Large intestine (tissue), 3 donors: ENCODE measurements around the gene SMIM12. TPM values are rescaled to one million over a fixed set of nuclear protein-coding genes. Genes with fewer than 3 reads are reported as not detected.

Source experiments
- DNase-seq, 2 donors: peaks; one replicate each; pipeline versions ENCODE4 v3.0.0 to v3.0.0-alpha.2; 2013
- H3K27ac ChIP-seq: one replicate; pipeline ENCODE4 v1.5.1; 2013; ENCODE audit warnings: low read length
- H3K27me3 ChIP-seq: 2 replicates; pipeline ENCODE4 v1.6.1; 2013; ENCODE audit warnings: low read length; ENCODE audit not compliant: control insufficient read depth, insufficient read depth
- H3K36me3 ChIP-seq: 2 replicates; pipeline ENCODE4 v1.6.1; 2013; ENCODE audit warnings: low read length; ENCODE audit not compliant: control insufficient read depth, insufficient read depth
- H3K4me1 ChIP-seq: one replicate; pipeline ENCODE4 v1.6.1; 2013; ENCODE audit warnings: low read length; ENCODE audit not compliant: control insufficient read depth, insufficient read depth
- H3K4me3 ChIP-seq: one replicate; pipeline ENCODE4 v1.5.1; 2013; ENCODE audit warnings: low read length
- H3K9me3 ChIP-seq: one replicate; pipeline ENCODE4 v1.6.1; 2013; ENCODE audit warnings: mild to moderate bottlenecking, low read depth, low read length, moderate library complexity; ENCODE audit not compliant: control insufficient read depth
- WGBS: methylation state at CpG from one replicate; pipeline ENCODE4 v1.1.5; 2013; ENCODE audit warnings: low lambda C conversion rate; ENCODE audit not compliant: insufficient coverage; 5-methylcytosine and 5-hydroxymethylcytosine counted together
- polyA plus RNA-seq: library from polyadenylated mRNA; unstranded; fragments of 120-200 nt; gene quantifications from one replicate; pipeline ENCODE4 v1.2.1, GENCODE V29; 2013

SMIM12 gene
- polyA plus RNA-seq, 1 donor, result 31.3 TPM

DNA sequence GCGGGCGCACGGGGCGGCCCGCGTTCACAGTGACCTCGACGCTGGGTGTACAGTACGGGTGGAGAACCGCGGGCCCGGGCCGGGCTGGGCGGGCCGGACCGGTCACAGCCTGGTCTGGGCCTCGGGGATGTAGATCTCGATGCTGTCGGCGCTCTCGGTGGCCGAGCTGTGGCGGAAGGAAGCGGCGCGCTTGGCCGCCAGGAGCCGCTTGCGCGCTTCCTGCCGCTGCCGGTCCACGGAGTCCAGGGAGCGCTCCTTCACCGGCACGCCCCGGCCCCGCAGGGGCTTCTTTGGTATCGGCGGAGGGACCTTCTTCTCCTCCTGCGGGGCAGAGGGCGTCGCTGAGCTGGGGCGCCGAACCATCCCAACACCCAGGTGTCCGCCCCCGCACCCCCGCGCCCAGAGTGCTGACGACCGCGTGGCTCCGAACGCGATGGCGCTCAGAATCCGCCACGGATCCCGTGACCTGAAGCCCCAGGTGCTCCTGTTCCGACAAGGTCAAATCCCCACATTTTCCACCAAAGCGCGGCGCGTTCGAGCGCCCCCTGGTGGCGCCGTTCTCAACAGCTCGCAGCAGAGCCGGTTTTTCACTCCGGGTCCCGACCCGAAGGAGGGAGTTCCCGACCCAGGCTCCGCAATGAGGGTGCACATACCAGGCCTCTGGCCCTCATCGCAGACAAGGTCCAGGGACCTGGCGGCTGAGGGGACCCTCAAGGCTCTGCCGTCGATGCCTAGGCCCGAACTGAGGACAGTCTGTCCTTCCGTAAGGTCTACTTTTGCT is 6.6 kb upstream of the SMIM12 start:
- no CpG with 5 or more reads among the region's 81 CpGs for WGBS
- Histone ChIP-seq H3K36me3 (no peaks in the 10 kb centered on the region), H3K4me3 (peak overlapping the region; percentile 86), H3K27me3 (peaks cover 8% of the 10 kb centered on the region), H3K9me3 (no peaks in the 10 kb centered on the region), H3K27ac (peak overlapping the region; percentile 46), H3K4me1 (peaks cover 8% of the 10 kb centered on the region)
- peak; percentile 81 to 87 for DNase-seq

DNA sequence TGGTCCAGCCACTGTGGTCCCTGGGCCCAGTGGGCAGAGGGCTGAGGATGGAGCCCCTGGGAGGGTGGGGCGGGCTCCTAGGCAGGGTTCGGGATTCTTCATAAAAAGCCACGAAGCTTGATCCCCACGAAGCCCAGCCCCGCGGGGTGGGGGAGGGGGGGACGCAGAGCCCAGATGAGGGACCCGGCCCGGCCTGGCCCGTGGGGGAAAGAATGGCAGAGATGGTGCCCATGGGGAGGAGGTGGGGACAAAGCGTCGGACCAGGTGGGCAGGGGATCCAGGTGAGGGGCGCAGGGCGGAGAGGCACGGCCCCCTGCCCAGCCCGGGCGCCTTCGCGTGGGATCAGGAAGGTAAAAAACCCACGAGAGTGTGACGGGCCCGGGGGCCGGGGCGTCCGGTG is 6.0 kb upstream of the SMIM12 start:
- Histone ChIP-seq H3K27me3 (peaks cover 5% of the 10 kb centered on the region), H3K36me3 (no peaks in the 10 kb centered on the region), H3K4me3 (peak overlapping the region; percentile 86), H3K27ac (no peak overlapping the region), H3K9me3 (no peaks in the 10 kb centered on the region), H3K4me1 (peaks cover 8% of the 10 kb centered on the region)
- DNase-seq, result no peak
- WGBS, result no CpG with 5 or more reads among the region's 25 CpGs

DNA sequence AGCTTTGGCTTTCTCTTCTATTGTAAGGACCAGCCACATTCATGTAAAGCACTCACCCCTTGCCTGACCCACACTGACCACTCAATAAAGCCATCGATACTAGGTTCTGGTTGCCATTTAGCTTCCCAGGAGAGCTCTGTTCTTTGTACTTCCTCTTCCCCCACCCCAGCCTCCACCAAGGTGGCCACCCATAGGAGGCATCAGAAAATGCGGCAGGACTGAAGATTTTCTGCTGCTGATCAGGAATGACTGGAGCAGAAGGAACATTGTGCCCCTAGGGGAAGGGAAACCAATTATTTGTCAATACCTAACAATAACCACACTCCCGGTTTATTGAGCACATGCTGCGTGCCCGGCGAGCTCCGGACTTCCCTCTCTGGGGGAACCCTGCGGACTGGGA is 5.2 kb upstream of the SMIM12 start:
- WGBS, result no CpG with 5 or more reads among the region's 8 CpGs

DNA sequence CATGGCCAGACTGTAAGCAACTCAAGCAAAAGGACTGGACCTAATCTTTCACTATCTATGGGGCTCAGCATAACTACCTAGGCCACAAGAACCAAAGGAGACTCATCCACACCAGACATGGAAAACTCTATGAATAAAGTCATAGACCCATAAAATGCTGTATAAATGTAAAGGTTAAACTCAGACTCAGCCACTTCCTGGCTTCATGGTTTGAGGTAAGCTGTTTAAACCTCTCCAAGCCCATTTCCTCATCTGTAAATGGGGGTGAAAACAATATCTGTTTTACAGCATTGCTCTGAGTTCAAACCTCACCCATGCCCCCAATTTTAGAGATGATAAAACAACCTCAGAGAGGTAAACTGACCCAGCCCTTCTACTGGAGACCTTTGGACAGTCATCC is 4.0 kb upstream of the SMIM12 start:
- DNase-seq, result no peak
- no peak overlapping the region for H3K27ac ChIP-seq
- H3K4me3 ChIP-seq, result no peak overlapping the region
- H3K36me3 ChIP-seq, result no peaks in the 10 kb centered on the region
- peaks cover 5% of the 10 kb centered on the region for H3K27me3 ChIP-seq
- no peaks in the 10 kb centered on the region for H3K9me3 ChIP-seq
- peaks cover 13% of the 10 kb centered on the region for H3K4me1 ChIP-seq

More for the DNA sequence above, 5.2 kb upstream of the SMIM12 start:
- no peak overlapping the region for H3K27ac ChIP-seq
- no peak for DNase-seq
- H3K4me3 ChIP-seq, result no peak overlapping the region
- no peaks in the 10 kb centered on the region for H3K9me3 ChIP-seq
- peaks cover 13% of the 10 kb centered on the region for H3K4me1 ChIP-seq
- no peaks in the 10 kb centered on the region for H3K36me3 ChIP-seq
- H3K27me3 ChIP-seq, result peaks cover 5% of the 10 kb centered on the region

DNA sequence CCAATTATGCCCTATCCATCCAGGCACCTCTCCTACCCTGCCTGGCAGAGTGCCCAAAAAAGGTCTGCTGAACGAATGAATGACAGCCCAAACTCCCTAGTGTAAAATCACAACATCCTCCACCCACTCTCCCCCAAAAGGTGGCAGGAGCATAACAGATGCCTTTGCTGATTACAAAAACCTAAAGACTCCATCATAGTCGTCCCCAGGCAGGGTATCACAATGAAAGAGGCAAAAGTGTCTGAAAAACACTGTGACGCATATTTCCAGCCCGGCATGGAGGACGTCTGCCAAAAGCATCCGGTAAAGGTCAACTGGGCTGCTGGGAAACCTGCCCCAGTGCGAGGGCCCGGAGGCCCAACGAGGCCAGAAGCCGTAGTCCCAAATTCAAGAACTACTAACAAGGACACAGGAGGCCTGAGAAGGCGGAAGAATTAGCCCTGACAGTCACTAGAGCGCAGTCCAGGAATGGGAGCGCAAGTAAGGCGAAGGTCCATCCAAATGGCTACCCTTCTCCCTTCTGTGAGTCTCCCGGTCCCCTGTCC is 576 bp downstream of the SMIM12 start:
- Histone ChIP-seq H3K27me3 (no peaks in the 10 kb centered on the region), H3K4me1 (peaks cover 6% of the 10 kb centered on the region), H3K36me3 (peaks cover 21% of the 10 kb centered on the region), H3K27ac (peak overlapping the region; percentile 79), H3K9me3 (no peaks in the 10 kb centered on the region), H3K4me3 (peak overlapping the region; percentile 95)
- WGBS, result no CpG with 5 or more reads among the region's 15 CpGs
- DNase-seq, result peak in 1 of 2 donors; percentile 22

DNA sequence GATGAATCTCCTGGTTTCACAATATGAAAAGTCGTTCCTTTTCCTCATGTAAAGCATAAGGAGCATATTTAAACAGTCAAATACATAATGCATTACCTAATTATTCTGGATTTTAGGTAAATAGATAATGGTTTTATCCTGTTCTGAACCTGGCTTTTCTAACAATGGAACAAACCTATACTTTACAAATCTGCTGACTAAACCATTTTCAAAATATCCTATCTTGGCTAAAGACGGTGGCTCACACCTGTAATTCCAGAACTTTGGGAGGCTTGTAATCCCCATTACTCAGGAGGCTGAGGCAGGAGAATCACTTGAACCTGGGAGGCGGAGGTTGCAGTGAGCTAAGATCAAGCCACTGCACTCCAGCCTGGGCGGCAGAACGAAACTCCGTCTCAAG is 2.9 kb downstream of the SMIM12 start:
- no CpG with 5 or more reads among the region's 6 CpGs for WGBS
- H3K27ac ChIP-seq, result no peak overlapping the region
- H3K9me3 ChIP-seq, result no peaks in the 10 kb centered on the region
- no peak for DNase-seq
- H3K4me1 ChIP-seq, result peaks cover 6% of the 10 kb centered on the region
- peaks cover 27% of the 10 kb centered on the region for H3K36me3 ChIP-seq
- no peaks in the 10 kb centered on the region for H3K27me3 ChIP-seq
- no peak overlapping the region for H3K4me3 ChIP-seq

DNA sequence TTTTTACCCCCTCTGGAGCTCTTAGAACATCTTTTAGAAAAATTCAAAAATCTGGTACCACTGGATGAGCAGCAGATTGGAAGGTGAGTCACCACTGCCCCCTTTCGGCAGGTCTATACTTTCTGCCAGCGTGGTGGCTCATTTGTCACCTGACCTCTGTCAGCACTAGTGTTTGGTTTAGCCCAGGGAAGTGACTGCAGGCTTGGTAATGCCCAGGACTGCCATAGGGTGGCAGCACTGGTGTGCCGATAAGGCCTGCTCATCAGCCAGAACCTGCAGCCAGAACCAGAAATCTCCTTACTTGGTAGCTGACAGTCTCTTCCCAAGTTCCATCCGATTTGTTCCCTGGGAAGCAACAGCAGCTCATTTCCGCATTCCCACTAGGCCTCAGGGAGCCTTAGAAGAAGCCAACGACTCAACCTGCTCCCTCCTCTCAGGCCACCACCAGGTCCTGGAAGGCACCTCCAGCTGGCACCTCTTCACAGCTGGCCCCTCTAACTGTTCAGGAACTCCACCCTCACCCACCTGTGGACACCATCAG is 6.8 kb downstream of the SMIM12 start:
- no peaks in the 10 kb centered on the region for H3K9me3 ChIP-seq
- H3K4me1 ChIP-seq, result no peaks in the 10 kb centered on the region
- DNase-seq, result peak; percentile 90 to 92
- H3K27me3 ChIP-seq, result no peaks in the 10 kb centered on the region
- no peak overlapping the region for H3K4me3 ChIP-seq
- H3K36me3 ChIP-seq, result peaks cover 33% of the 10 kb centered on the region
- no peak overlapping the region for H3K27ac ChIP-seq
- no CpG with 5 or more reads among the region's 6 CpGs for WGBS

DNA sequence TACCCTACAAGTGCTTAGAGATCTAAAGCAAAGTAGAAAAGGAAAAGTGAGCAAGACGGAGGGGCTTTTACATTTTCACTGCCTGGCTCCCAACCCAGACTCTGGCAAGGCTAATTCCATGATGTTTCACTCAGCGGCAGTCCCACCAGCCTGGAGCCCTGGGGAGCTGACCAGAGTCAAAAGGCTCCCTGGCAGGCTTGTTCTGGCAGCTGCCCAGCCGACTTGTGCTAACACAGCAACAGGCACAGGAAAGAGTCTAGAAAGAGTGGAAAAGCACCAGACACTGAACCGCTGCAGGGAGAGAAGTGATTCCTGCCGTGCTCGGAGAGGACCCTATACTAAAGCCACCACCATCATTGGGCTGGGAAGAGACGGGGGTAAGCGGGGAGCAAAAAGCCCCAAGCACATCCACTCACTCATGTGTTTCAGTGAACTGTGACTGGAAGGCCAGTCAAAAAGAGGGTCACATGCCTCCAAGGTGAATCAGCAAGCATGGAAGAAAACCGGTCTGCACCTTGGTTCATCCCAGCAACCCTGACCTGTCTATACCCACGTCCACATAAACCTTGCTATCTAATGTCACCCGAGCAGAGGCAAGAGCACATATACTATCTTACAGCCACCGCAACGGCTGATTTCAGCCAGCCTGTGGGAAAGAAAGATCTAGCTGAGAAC is 8.0 kb downstream of the SMIM12 start:
- H3K27me3 ChIP-seq, result no peaks in the 10 kb centered on the region
- H3K4me1 ChIP-seq, result peaks cover 6% of the 10 kb centered on the region
- H3K4me3 ChIP-seq, result no peak overlapping the region
- DNase-seq, result no peak
- H3K27ac ChIP-seq, result no peak overlapping the region
- WGBS, result no CpG with 5 or more reads among the region's 13 CpGs
- H3K9me3 ChIP-seq, result no peaks in the 10 kb centered on the region
- peaks cover 35% of the 10 kb centered on the region for H3K36me3 ChIP-seq

DNA sequence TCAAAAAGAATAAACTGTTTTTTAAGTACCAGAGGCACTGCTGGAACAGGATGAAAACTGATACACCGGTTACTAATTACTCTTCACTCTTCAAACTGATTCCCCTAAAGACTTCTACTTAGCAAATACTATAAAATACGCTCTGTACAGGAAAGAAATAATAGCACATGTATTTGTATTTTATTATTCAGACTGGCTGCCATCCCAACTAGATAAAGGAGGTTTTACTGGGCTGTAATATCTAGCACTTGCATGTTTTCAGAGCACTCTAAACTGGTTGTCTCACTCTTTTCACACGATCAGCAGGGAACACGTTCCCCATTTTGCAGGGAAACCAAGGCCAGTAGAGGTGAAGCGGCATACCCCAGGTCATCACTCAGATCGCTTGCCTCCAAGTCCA is 9.2 kb downstream of the SMIM12 start:
- peaks cover 27% of the 10 kb centered on the region for H3K36me3 ChIP-seq
- no peaks in the 10 kb centered on the region for H3K27me3 ChIP-seq
- no peak overlapping the region for H3K4me3 ChIP-seq
- H3K9me3 ChIP-seq, result no peaks in the 10 kb centered on the region
- DNase-seq, result no peak
- peaks cover 6% of the 10 kb centered on the region for H3K4me1 ChIP-seq
- 90% methylated on average over 2 of the region's 6 CpGs for WGBS
- no peak overlapping the region for H3K27ac ChIP-seq

DNA sequence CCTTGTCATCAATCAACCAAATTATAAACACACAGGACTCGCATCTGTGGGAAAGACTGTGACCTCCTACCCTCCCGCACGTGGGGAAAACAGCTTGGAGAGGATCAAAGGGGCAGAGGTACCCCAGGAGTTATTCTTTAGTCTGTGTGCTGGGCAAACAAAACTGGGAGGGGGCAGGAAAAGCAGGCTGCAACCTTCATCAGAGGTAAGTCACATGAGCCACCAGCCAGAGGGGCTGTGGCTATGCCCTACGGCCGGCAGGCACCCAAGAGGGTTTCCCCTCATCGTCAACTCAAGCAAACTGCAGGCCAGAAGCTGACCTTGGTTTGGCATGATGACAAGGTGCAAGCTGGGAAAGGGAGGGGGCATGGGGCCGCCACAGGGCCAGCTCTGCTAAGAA is 12.5 kb downstream of the SMIM12 start:
- peaks cover 10% of the 10 kb centered on the region for H3K36me3 ChIP-seq
- no peak for DNase-seq
- no CpG with 5 or more reads among the region's 7 CpGs for WGBS
- H3K4me3 ChIP-seq, result no peak overlapping the region
- H3K27ac ChIP-seq, result no peak overlapping the region
- peaks cover 16% of the 10 kb centered on the region for H3K4me1 ChIP-seq
- no peaks in the 10 kb centered on the region for H3K9me3 ChIP-seq
- H3K27me3 ChIP-seq, result no peaks in the 10 kb centered on the region
